Suprapubic skin (tissue), 4 donors: Measurements from ENCODE around the gene MAT2B. TPM values are rescaled to one million over a fixed set of nuclear protein-coding genes. Genes with fewer than 3 reads are reported as not detected.

Experiments used
- DNase-seq, 2 donors: peaks; one replicate each; pipeline ENCODE4 v3.0.0-alpha.2; 2019; ENCODE audit warnings: low spot score in 2 of 2
- H3K27ac ChIP-seq: fragments of 200-600 bp; sonication (generic); one replicate; pipeline ENCODE4 v1.5.1; 2019
- H3K27me3 ChIP-seq: fragments of 200-600 bp; sonication (generic); one replicate; pipeline ENCODE4 v1.5.1; 2019
- H3K36me3 ChIP-seq: fragments of 200-600 bp; sonication (generic); one replicate; pipeline ENCODE4 v1.5.1; 2019
- H3K4me1 ChIP-seq: fragments of 200-600 bp; sonication (generic); one replicate; pipeline ENCODE4 v1.5.1; 2019
- H3K4me3 ChIP-seq: fragments of 200-600 bp; sonication (generic); one replicate; pipeline ENCODE4 v1.5.1; 2019; ENCODE audit warnings: mild to moderate bottlenecking
- H3K9me3 ChIP-seq: fragments of 200-600 bp; sonication (generic); one replicate; pipeline ENCODE4 v1.5.1; 2019
- CTCF ChIP-seq, 2 donors: fragments of 200-600 bp in 1 of 2; fragments of 450-650 bp in 1 of 2; sonication (generic) in 1 of 2; IDR thresholded peaks; one replicate each; pipeline ENCODE4 v1.5.1; 2016 to 2019; ENCODE audit warnings: antibody characterized with exemption in 2 of 2, mild to moderate bottlenecking in 1 of 2, moderate library complexity in 1 of 2
- EP300 ChIP-seq: sonication (generic); formaldehyde crosslinking; IDR thresholded peaks from one replicate; pipeline ENCODE4 v1.6.1; 2017; ENCODE audit warnings: antibody characterized with exemption
- POLR2A ChIP-seq, 2 donors: fragments of 450-650 bp; IDR thresholded peaks; one replicate each; pipeline ENCODE4 v1.6.1; 2017; ENCODE audit warnings: antibody characterized with exemption in 2 of 2, mild to moderate bottlenecking in 2 of 2, moderate library complexity in 2 of 2
- POLR2AphosphoS5 ChIP-seq, 3 donors: sonication (generic); formaldehyde crosslinking; IDR thresholded peaks; one replicate each; pipeline ENCODE4 v1.6.1; 2017; ENCODE audit warnings: antibody characterized with exemption in 3 of 3
- WGBS: methylation state at CpG from one replicate; pipeline ENCODE4 v1.1.5; 2018; 5-methylcytosine and 5-hydroxymethylcytosine counted together
- total RNA-seq, 4 donors: library from RNA; depleted of rRNA; stranded (reverse); fragments of >200 nt; gene quantifications; one replicate each; pipeline ENCODE4 v1.1.0, GENCODE V29; 2016

Gene MAT2B
- total RNA-seq, 4 donors from 2014 or later: 30.1 to 42.6 (median 33.9) TPM

GRCh38 chr5:163542771-163543170 lies 37.4 kb downstream of the MAT2B start:
- H3K27me3 ChIP-seq: peaks cover 7% of the 10 kb centered on the region
- no peaks in the 10 kb centered on the region for H3K9me3 ChIP-seq
- TF ChIP-seq EP300 (no peak), CTCF (IDR thresholded peaks at IDR 0.05) (no peak), POLR2A (IDR thresholded peaks at IDR 0.05) (no peak), POLR2AphosphoS5 (IDR thresholded peaks at IDR 0.05) (no peak)
- 80% methylated on average over 2 of the region's 2 CpGs for WGBS
- H3K27ac ChIP-seq: no peak overlapping the region
- no peaks in the 10 kb centered on the region for H3K4me1 ChIP-seq
- no peak overlapping the region for H3K4me3 ChIP-seq
- DNase-seq: no peak
- H3K36me3 ChIP-seq: no peaks in the 10 kb centered on the region

DNA sequence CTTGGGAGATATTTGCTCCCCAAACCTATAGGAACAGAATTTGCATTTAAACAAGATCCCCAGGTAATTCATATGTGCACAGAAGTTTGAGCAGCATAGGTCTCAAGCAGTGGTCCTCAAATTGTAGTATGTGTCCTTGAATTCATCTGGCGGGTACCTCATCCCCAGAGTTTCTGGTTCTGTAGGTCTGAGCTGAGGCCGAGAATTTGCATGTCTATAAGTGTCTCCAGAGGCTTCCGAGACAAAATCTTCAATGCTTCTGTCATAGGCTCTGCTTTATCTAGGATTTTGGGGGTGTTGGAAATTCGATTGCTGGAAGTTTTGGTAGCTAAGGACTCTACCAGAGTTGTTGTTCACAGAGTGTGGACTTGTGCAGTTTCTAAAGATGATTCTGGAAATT lies 38.6 kb downstream of the MAT2B start:
- 77% methylated on average over 4 of the region's 4 CpGs for WGBS

DNA sequence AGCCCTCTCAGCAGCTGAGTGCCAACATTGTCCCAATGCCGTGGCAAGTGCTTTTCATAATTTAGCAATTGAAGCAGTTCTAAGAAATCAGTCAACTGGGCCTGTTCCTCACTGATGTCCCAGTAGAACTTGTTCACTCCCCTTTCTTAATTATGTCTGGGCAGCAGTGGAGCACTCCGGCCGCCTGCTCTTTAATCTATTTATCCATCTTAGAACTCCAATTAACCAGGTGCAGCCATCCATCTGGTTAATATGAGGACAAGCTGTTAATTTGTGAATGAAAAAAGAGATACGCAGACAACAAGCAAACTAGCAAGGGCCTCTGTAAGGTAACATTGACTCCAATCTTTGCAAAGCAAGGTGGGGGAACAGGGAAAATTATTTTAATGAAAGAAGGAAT lies 39.4 kb downstream of the MAT2B start:
- TF ChIP-seq EP300 (no peak), POLR2AphosphoS5 (IDR thresholded peaks at IDR 0.05) (no peak), CTCF (IDR thresholded peaks at IDR 0.05) (no peak), POLR2A (IDR thresholded peaks at IDR 0.05) (no peak)
- H3K27me3 ChIP-seq: peaks cover 7% of the 10 kb centered on the region
- H3K4me3 ChIP-seq: no peak overlapping the region
- H3K4me1 ChIP-seq: no peaks in the 10 kb centered on the region
- H3K36me3 ChIP-seq: no peaks in the 10 kb centered on the region
- no peaks in the 10 kb centered on the region for H3K9me3 ChIP-seq
- WGBS: 88% methylated on average over 4 of the region's 4 CpGs
- H3K27ac ChIP-seq: no peak overlapping the region
- DNase-seq: no peak

More for the DNA sequence above, 38.6 kb downstream of the MAT2B start:
- Histone ChIP-seq H3K36me3 (no peaks in the 10 kb centered on the region), H3K9me3 (no peaks in the 10 kb centered on the region), H3K4me1 (no peaks in the 10 kb centered on the region), H3K4me3 (no peak overlapping the region), H3K27ac (no peak overlapping the region), H3K27me3 (peaks cover 7% of the 10 kb centered on the region)
- TF ChIP-seq POLR2AphosphoS5 (IDR thresholded peaks at IDR 0.05): no peak
- TF ChIP-seq EP300: no peak
- TF ChIP-seq CTCF (IDR thresholded peaks at IDR 0.05): no peak
- no peak for TF ChIP-seq POLR2A (IDR thresholded peaks at IDR 0.05)
- no peak for DNase-seq

- no peak for DNase-seq
- no peaks in the 10 kb centered on the region for H3K9me3 ChIP-seq
- 73% methylated on average over 5 of the region's 5 CpGs for WGBS
Measured at GRCh38 chr5:163548649-163549048, 43.2 kb downstream of the MAT2B start.

DNA sequence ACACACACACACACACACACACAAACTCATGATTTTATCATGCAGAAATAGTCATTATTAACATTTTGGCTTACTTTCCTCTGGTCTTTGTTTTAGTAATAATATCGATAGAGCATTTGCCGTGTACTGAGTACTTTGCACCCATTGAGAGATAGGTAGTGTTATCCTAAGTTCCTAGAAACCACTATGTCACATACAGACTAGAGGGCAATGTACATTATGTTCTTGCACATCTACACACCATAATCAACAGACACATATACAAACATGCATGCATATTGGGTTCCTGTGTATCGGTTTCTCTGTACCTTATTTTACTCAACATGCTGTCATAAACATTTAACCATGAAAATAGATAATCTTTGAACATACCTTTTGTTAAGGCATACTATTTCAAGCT lies 45.7 kb downstream of the MAT2B start:
- no peak overlapping the region for H3K4me3 ChIP-seq
- H3K4me1 ChIP-seq: no peaks in the 10 kb centered on the region
- WGBS: 89% methylated on average over 3 of the region's 3 CpGs

More at GRCh38 chr5:163548649-163549048, 43.2 kb downstream of the MAT2B start:
- no peak overlapping the region for H3K27ac ChIP-seq
- no peaks in the 10 kb centered on the region for H3K36me3 ChIP-seq
- H3K4me3 ChIP-seq: no peak overlapping the region
- TF ChIP-seq POLR2A (IDR thresholded peaks at IDR 0.05) (no peak), CTCF (IDR thresholded peaks at IDR 0.05) (no peak), EP300 (no peak), POLR2AphosphoS5 (IDR thresholded peaks at IDR 0.05) (no peak)
- no peaks in the 10 kb centered on the region for H3K27me3 ChIP-seq
- no peaks in the 10 kb centered on the region for H3K4me1 ChIP-seq

More for the DNA sequence above, 45.7 kb downstream of the MAT2B start:
- Histone ChIP-seq H3K9me3 (no peaks in the 10 kb centered on the region), H3K27ac (no peak overlapping the region), H3K36me3 (no peaks in the 10 kb centered on the region), H3K27me3 (no peaks in the 10 kb centered on the region)
- no peak for DNase-seq
- TF ChIP-seq EP300 (no peak), CTCF (IDR thresholded peaks at IDR 0.05) (no peak), POLR2A (IDR thresholded peaks at IDR 0.05) (no peak), POLR2AphosphoS5 (IDR thresholded peaks at IDR 0.05) (no peak)
